ENCODE results near the gene ERBB4.

Gene ERBB4

DNA sequence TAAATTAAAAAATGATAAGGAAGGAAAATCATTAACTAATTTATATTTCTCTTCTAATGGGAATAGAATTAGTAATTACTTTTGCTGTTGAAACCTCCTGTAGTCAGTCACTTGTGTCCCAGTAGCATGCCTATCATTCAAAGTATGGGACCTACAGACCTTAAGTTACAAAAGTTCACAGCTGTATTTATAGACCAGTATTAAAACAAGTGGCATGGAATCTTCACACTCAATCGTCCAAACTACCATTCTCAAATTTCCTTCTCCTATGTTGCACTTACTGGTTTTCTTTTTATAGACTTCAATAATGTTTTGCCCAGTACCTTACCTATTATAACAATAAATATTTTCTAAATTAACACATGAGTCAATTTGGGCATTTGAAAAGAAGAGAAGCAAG, 639.9 kb downstream of the ERBB4 start:
- Histone ChIP-seq H3K9me2 (replicated peaks; ENCODE audit: low read depth, low read length) (no peaks in the 10 kb centered on the region), H2AFZ (ENCODE audit: low read length) (no peak overlapping the region), H3K79me2 (ENCODE audit: insufficient read depth, low read length) (no peaks in the 10 kb centered on the region), H3K4me2 (ENCODE audit: low read depth, low read length, poor library complexity, severe bottlenecking) (no peak overlapping the region), H3K4me1 (ENCODE audit: insufficient read depth, low read length, poor library complexity, severe bottlenecking) (no peaks in the 10 kb centered on the region), H4K20me1 (ENCODE audit: insufficient read depth, low read length, poor library complexity, severe bottlenecking) (no peaks in the 10 kb centered on the region), H3K4me3 (ENCODE audit: low read length, poor library complexity, severe bottlenecking) (no peak overlapping the region), H3K36me3 (ENCODE audit: insufficient read depth, low read length) (no peaks in the 10 kb centered on the region), H3K9me3 (ENCODE audit: insufficient read depth, low read depth, low read length) (no peaks in the 10 kb centered on the region), H3K27me3 (ENCODE audit: insufficient read depth, low read length, poor library complexity, severe bottlenecking) (no peaks in the 10 kb centered on the region), H3K9ac (ENCODE audit: low read depth, low read length, poor library complexity, severe bottlenecking) (no peak overlapping the region), H3F3A (ENCODE audit: low read depth) (no peaks in the 10 kb centered on the region)
- TF ChIP-seq EZH2phosphoT487 (IDR thresholded peaks at IDR 0.05; ENCODE audit: borderline replicate concordance) (no peak), CTCF (conservative IDR thresholded peaks at IDR 0.05; ENCODE audit: low read length) (no peak)

DNA sequence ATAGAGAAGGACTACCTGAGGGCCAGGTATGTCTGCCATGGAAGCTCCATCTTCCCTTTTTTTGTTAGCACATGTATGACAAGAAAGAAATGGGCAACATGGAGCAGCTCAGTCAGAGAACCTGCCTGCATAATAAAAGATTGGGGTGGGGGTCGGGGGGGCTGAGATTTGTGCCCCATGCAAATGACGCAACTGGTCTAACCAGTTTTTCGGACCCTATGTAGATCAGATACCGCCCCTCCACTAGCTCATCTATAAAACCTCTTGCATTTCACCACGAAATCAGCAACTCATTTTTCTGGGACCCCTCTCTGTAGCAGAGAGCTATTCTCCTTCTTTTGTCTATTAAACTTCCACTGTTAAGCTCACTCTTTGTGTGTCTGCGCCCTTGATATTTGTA, 657.2 kb downstream of the ERBB4 start:
- H3K79me2 ChIP-seq (ENCODE audit: insufficient read depth, low read length), result no peaks in the 10 kb centered on the region
- no peak overlapping the region for H2AFZ ChIP-seq (ENCODE audit: low read length)
- H3K9me3 ChIP-seq (ENCODE audit: insufficient read depth, low read depth, low read length), result no peaks in the 10 kb centered on the region
- no peaks in the 10 kb centered on the region for H3F3A ChIP-seq (ENCODE audit: low read depth)
- TF ChIP-seq CTCF (conservative IDR thresholded peaks at IDR 0.05; ENCODE audit: low read length) (no peak), EZH2phosphoT487 (IDR thresholded peaks at IDR 0.05; ENCODE audit: borderline replicate concordance) (no peak)
- H3K27me3 ChIP-seq (ENCODE audit: insufficient read depth, low read length, poor library complexity, severe bottlenecking), result no peaks in the 10 kb centered on the region
- no peaks in the 10 kb centered on the region for H3K36me3 ChIP-seq (ENCODE audit: insufficient read depth, low read length)
- no peak overlapping the region for H3K4me3 ChIP-seq (ENCODE audit: low read length, poor library complexity, severe bottlenecking)
- no peaks in the 10 kb centered on the region for H3K4me1 ChIP-seq (ENCODE audit: insufficient read depth, low read length, poor library complexity, severe bottlenecking)
- H3K9me2 ChIP-seq (replicated peaks; ENCODE audit: low read depth, low read length), result no peaks in the 10 kb centered on the region
- H4K20me1 ChIP-seq (ENCODE audit: insufficient read depth, low read length, poor library complexity, severe bottlenecking), result no peaks in the 10 kb centered on the region
- H3K9ac ChIP-seq (ENCODE audit: low read depth, low read length, poor library complexity, severe bottlenecking), result no peak overlapping the region
- no peak overlapping the region for H3K4me2 ChIP-seq (ENCODE audit: low read depth, low read length, poor library complexity, severe bottlenecking)

DNA sequence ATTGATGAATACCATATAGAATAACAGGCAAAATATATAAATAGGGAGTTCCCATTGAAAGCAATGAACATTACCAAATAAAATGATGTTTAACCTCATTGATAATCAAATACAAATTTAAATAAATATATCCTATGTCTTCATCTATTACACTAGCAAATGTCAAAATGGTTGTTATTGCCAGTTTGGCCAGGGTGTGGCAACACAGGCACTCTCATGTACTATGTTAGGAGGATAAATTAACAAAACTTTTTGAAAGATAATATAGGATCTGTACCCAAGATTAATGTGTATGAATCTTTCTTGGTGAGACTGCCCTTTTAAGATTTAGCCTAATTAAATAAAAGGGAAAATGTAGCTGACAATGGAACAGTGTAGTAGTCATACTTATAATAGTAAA, 659.3 kb downstream of the ERBB4 start:
- Histone ChIP-seq H2AFZ (ENCODE audit: low read length) (no peak overlapping the region), H3K36me3 (ENCODE audit: insufficient read depth, low read length) (no peaks in the 10 kb centered on the region), H3K79me2 (ENCODE audit: insufficient read depth, low read length) (no peaks in the 10 kb centered on the region), H3K4me2 (ENCODE audit: low read depth, low read length, poor library complexity, severe bottlenecking) (no peak overlapping the region), H3K4me3 (ENCODE audit: low read length, poor library complexity, severe bottlenecking) (no peak overlapping the region), H3K9me2 (replicated peaks; ENCODE audit: low read depth, low read length) (no peaks in the 10 kb centered on the region), H4K20me1 (ENCODE audit: insufficient read depth, low read length, poor library complexity, severe bottlenecking) (no peaks in the 10 kb centered on the region), H3F3A (ENCODE audit: low read depth) (no peaks in the 10 kb centered on the region), H3K27me3 (ENCODE audit: insufficient read depth, low read length, poor library complexity, severe bottlenecking) (no peaks in the 10 kb centered on the region), H3K9me3 (ENCODE audit: insufficient read depth, low read depth, low read length) (no peaks in the 10 kb centered on the region), H3K4me1 (ENCODE audit: insufficient read depth, low read length, poor library complexity, severe bottlenecking) (no peaks in the 10 kb centered on the region), H3K9ac (ENCODE audit: low read depth, low read length, poor library complexity, severe bottlenecking) (no peak overlapping the region)
- TF ChIP-seq CTCF (conservative IDR thresholded peaks at IDR 0.05; ENCODE audit: low read length) (peak; percentile 77), EZH2phosphoT487 (IDR thresholded peaks at IDR 0.05; ENCODE audit: borderline replicate concordance) (no peak)
